ENCODE results near the gene GJD2. TPM values are rescaled to one million over a fixed set of nuclear protein-coding genes. Genes with fewer than 3 reads are reported as not detected.

Gene GJD2
- total RNA-seq, 1 experiment from 2014 or later, result not detected

DNA sequence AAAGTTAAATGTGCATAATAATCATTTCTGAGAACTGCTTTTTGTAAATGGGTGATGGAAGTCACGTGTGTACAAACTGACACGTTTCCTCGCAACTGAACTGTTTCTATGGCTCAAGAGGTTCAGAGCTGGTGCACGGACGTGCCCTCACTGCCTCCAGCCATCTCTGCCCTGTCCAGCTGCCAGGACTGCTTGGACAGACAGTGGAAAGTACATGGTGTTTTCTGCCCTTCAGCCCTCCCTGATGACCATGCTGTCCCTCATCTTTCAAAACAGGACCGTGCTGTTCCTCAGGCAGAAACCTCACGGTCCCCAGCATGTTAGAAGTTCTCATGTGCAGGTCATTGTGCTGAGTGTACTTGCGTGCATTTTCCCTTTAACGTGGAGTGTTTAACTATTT, 38.7 kb downstream of the GJD2 start:
- no peaks in the 10 kb centered on the region for H3K79me2 ChIP-seq (ENCODE audit: insufficient read depth, low read length)
- H3K9me3 ChIP-seq (ENCODE audit: control insufficient read depth, low read depth, low read length), result no peaks in the 10 kb centered on the region
- H2AFZ ChIP-seq (ENCODE audit: low read length), result no peak overlapping the region
- H3K4me1 ChIP-seq (ENCODE audit: insufficient read depth, low read length), result no peaks in the 10 kb centered on the region
- WGBS (ENCODE audit: extremely low coverage, insufficient read length, low lambda C conversion rate), result no CpG with 5 or more reads among the region's 9 CpGs
- H3K4ac ChIP-seq (ENCODE audit: low read depth, low read length), result no peak overlapping the region
- no peak overlapping the region for H3K23ac ChIP-seq (ENCODE audit: insufficient read length, low read depth, low read length)
- Mint-ChIP-seq H3K4me1 (peaks cover 9 to 11% of the 10 kb centered on the region in 2 experiments), H3K36me3 (ENCODE audit: insufficient read depth in 1 of 3, low read depth in 3 of 3) (no peaks in the 10 kb centered on the region), H3K27ac (no peak overlapping the region), H3K27me3 (ENCODE audit: low read depth) (peaks cover 14% of the 10 kb centered on the region), H3K9me3 (no peaks in the 10 kb centered on the region), H3K4me3 (no peak overlapping the region)
- H3K14ac ChIP-seq (ENCODE audit: insufficient read depth, low read length), result no peak overlapping the region
- H3K9ac ChIP-seq (ENCODE audit: extremely low read depth, insufficient read length, low read length), result no peak overlapping the region
- DNase-seq, result no peak
- H2AK5ac ChIP-seq (ENCODE audit: insufficient read length, low read length), result no peak overlapping the region
- no peak overlapping the region for H2BK12ac ChIP-seq (ENCODE audit: insufficient read length, low read depth, low read length)
- H4K5ac ChIP-seq (ENCODE audit: insufficient read length, low read depth, low read length), result no peak overlapping the region
- H3T11ph ChIP-seq (ENCODE audit: low read length), result no peak overlapping the region
- H2BK20ac ChIP-seq (ENCODE audit: low read depth, low read length, poor library complexity, severe bottlenecking), result no peak overlapping the region
- H3K56ac ChIP-seq (ENCODE audit: insufficient read length, low read depth, low read length), result no peak overlapping the region
- no peak overlapping the region for H2BK15ac ChIP-seq (ENCODE audit: low read depth, low read length)
- no peak overlapping the region for H2BK120ac ChIP-seq (ENCODE audit: low read depth, low read length, poor library complexity, severe bottlenecking)
- H4K20me1 ChIP-seq (ENCODE audit: control insufficient read depth, insufficient read depth, insufficient read length), result no peaks in the 10 kb centered on the region
- TF ChIP-seq, protein P1, sequence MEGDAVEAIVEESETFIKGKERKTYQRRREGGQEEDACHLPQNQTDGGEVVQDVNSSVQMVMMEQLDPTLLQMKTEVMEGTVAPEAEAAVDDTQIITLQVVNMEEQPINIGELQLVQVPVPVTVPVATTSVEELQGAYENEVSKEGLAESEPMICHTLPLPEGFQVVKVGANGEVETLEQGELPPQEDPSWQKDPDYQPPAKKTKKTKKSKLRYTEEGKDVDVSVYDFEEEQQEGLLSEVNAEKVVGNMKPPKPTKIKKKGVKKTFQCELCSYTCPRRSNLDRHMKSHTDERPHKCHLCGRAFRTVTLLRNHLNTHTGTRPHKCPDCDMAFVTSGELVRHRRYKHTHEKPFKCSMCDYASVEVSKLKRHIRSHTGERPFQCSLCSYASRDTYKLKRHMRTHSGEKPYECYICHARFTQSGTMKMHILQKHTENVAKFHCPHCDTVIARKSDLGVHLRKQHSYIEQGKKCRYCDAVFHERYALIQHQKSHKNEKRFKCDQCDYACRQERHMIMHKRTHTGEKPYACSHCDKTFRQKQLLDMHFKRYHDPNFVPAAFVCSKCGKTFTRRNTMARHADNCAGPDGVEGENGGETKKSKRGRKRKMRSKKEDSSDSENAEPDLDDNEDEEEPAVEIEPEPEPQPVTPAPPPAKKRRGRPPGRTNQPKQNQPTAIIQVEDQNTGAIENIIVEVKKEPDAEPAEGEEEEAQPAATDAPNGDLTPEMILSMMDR (conservative IDR thresholded peaks at IDR 0.05), result no peak
- H3K79me1 ChIP-seq (ENCODE audit: insufficient read depth, low read depth, low read length, poor library complexity, severe bottlenecking), result no peaks in the 10 kb centered on the region
- H3K4me2 ChIP-seq (ENCODE audit: insufficient read depth, insufficient read length, low read length), result no peak overlapping the region
- no peak overlapping the region for H2BK5ac ChIP-seq (ENCODE audit: insufficient read length, low read length)
- no peaks in the 10 kb centered on the region for H3K23me2 ChIP-seq (ENCODE audit: insufficient read length, low read depth, low read length, poor library complexity, severe bottlenecking)
- no peak overlapping the region for H3K18ac ChIP-seq (ENCODE audit: insufficient read length, low read depth, low read length)
- H3K27ac ChIP-seq (ENCODE audit: insufficient read length, low read depth, low read length), result no peak overlapping the region
- H4K91ac ChIP-seq (ENCODE audit: insufficient read length, low read depth, low read length), result no peak overlapping the region
- no peaks in the 10 kb centered on the region; the same call in 1 of the 2 replicates for H3K27me3 ChIP-seq (ENCODE audit: insufficient read depth, low read length)
- no peak overlapping the region for H4K8ac ChIP-seq (replicated peaks; ENCODE audit: insufficient read length, low read depth, low read length)
